NCI-H526 (cell line): ENCODE results near the gene INTS14.
"Not testable (repeated sequence)": the region's sequence is repeated elsewhere in the genome, so short reads cannot be mapped to it uniquely, and the experiment has no call there.

Experiments used
- DNase-seq, 2 experiments: peaks; one replicate each; lab custom pipeline; 2025; lab: John Stamatoyannopoulos, UW

INTS14 gene

GRCh38 chr15:65630760-65631159, 19.8 kb upstream of the INTS14 start:
- DNase-seq, result no peak

GRCh38 chr15:65629548-65629947, 18.6 kb upstream of the INTS14 start:
- no peak for DNase-seq

- DNase-seq, result no peak
These were observed 15.9 kb upstream of the INTS14 start for GRCh38 chr15:65626856-65627255.

- DNase-seq, result no peak
These were observed 12.2 kb upstream of the INTS14 start for GRCh38 chr15:65623103-65623502.

GRCh38 chr15:65621638-65622037, 10.7 kb upstream of the INTS14 start, which contains the start of gene SLC24A1:
SLC24A1 (plus strand) TSS chr15:65621938; CDS start chr15:65624081, 2,143 bp downstream.
- no peak for DNase-seq

GRCh38 chr15:65620833-65621232, 9.9 kb upstream of the INTS14 start:
- DNase-seq, result no peak

GRCh38 chr15:65619626-65620290, 8.8 kb upstream of the INTS14 start:
- DNase-seq, result no peak

- no peak for DNase-seq
These were observed 7.7 kb upstream of the INTS14 start for GRCh38 chr15:65618560-65619109.

- DNase-seq, result not testable (repeated sequence)
These were observed 5.0 kb upstream of the INTS14 start for GRCh38 chr15:65615887-65616286.

GRCh38 chr15:65612949-65613744, 2.2 kb upstream of the INTS14 start:
- no peak for DNase-seq

GRCh38 chr15:65612616-65612946, 1.6 kb upstream of the INTS14 start:
- no peak for DNase-seq

- DNase-seq, result no peak
These were observed 1.1 kb upstream of the INTS14 start for GRCh38 chr15:65611888-65612615.

- DNase-seq, result no peak
These were observed 7.4 kb downstream of the INTS14 start for GRCh38 chr15:65603559-65603958.

GRCh38 chr15:65603134-65603533, 7.8 kb downstream of the INTS14 start:
- DNase-seq, result no peak

- no peak for DNase-seq
These were observed 11.3 kb downstream of the INTS14 start for GRCh38 chr15:65599677-65600076.

GRCh38 chr15:65598468-65598867, 12.5 kb downstream of the INTS14 start:
- DNase-seq, result no peak

GRCh38 chr15:65595960-65596359, 15.0 kb downstream of the INTS14 start:
- peak in 1 of 2 experiments; percentile 56 for DNase-seq

GRCh38 chr15:65587094-65587493, 23.8 kb downstream of the INTS14 start:
- no peak for DNase-seq

GRCh38 chr15:65584241-65584640, 26.7 kb downstream of the INTS14 start:
- DNase-seq, result no peak

GRCh38 chr15:65583701-65584100, 27.2 kb downstream of the INTS14 start:
- no peak for DNase-seq

GRCh38 chr15:65580287-65580686, 30.6 kb downstream of the INTS14 start:
- DNase-seq, result no peak

GRCh38 chr15:65579762-65580161, 31.2 kb downstream of the INTS14 start:
- DNase-seq, result no peak
